ENCODE measurements around the gene PROM1. TPM values are rescaled to one million over a fixed set of nuclear protein-coding genes. Genes with fewer than 3 reads are reported as not detected.

The PROM1 gene
- total RNA-seq, 1 donor from 2014 or later, result 37.0 TPM

Other genes with a start within 250 kb of the PROM1 start
- gene FGFBP1, start 145.3 kb downstream of the PROM1 start, total RNA-seq, result not detected
- not detected for gene FGFBP2, start 120.8 kb downstream of the PROM1 start, total RNA-seq
- 47.5 TPM for gene TAPT1, start 142.4 kb upstream of the PROM1 start, total RNA-seq

Data from ureter (tissue), 1 donor.